SK-N-SH treated with all-trans-retinoic acid at 6 μM for 48 hours (cell line): ENCODE measurements around the gene PLPP3.

Experiments used
- ARNTL ChIP-seq: fragments of 450-650 bp; formaldehyde crosslinking; IDR thresholded peaks from 2 replicates; pipeline ENCODE4 v1.5.0; 2020; ENCODE audit warnings: low read depth, mild to moderate bottlenecking, moderate library complexity, borderline replicate concordance
- BACH2 ChIP-seq: fragments of 250-450 bp; sonication (Bioruptor Pico); IDR thresholded peaks from 2 replicates; pipeline ENCODE4 v1.9.0; 2021; ENCODE audit warnings: mild to moderate bottlenecking, borderline replicate concordance
- CSRNP3 ChIP-seq: fragments of 250-450 bp; sonication (Bioruptor Pico); IDR thresholded peaks from 2 replicates; pipeline ENCODE4 v1.5.1; 2021; ENCODE audit warnings: mild to moderate bottlenecking, moderate library complexity
- ESRRG ChIP-seq: fragments of 250-450 bp; sonication (Bioruptor Pico); IDR thresholded peaks from 2 replicates; pipeline ENCODE4 v1.6.1; 2021; ENCODE audit warnings: mild to moderate bottlenecking
- GLIS3 ChIP-seq: fragments of 250-450 bp; sonication (Bioruptor Pico); IDR thresholded peaks from 2 replicates; pipeline ENCODE4 v1.5.0; 2020; ENCODE audit warnings: mild to moderate bottlenecking, moderate library complexity
- ISL1 ChIP-seq: fragments of 250-450 bp; sonication (Bioruptor Pico); IDR thresholded peaks from 2 replicates; pipeline ENCODE4 v2.1.2; 2022; ENCODE audit warnings: mild to moderate bottlenecking, moderate library complexity
- OSR1 ChIP-seq: fragments of 250-450 bp; sonication (Bioruptor Pico); IDR thresholded peaks from 2 replicates; pipeline ENCODE4 v1.8.0; 2022; ENCODE audit warnings: moderate library complexity, mild to moderate bottlenecking, inconsistent platforms
- SNAI2 ChIP-seq: fragments of 250-450 bp; sonication (Bioruptor Pico); IDR thresholded peaks from 2 replicates; pipeline ENCODE4 v1.5.0; 2020; ENCODE audit warnings: mild to moderate bottlenecking, moderate library complexity
- TCF4 ChIP-seq: fragments of 250-450 bp; sonication (Bioruptor Pico); IDR thresholded peaks from 2 replicates; pipeline ENCODE4 v1.8.0; 2021; ENCODE audit warnings: mild to moderate bottlenecking, moderate library complexity, borderline replicate concordance
- TOX ChIP-seq: fragments of 250-450 bp; sonication (Bioruptor Pico); IDR thresholded peaks from 2 replicates; pipeline ENCODE4 v1.8.0; 2021; ENCODE audit warnings: mild to moderate bottlenecking, moderate library complexity, borderline replicate concordance
- ZFP30 ChIP-seq: fragments of 450-650 bp; formaldehyde crosslinking; IDR thresholded peaks from 2 replicates; pipeline ENCODE4 v1.5.0; 2022; ENCODE audit warnings: mild to moderate bottlenecking, moderate library complexity
- ZNF70 ChIP-seq: fragments of 450-650 bp; formaldehyde crosslinking; IDR thresholded peaks from 2 replicates; pipeline ENCODE4 v1.5.0; 2020; ENCODE audit warnings: mild to moderate bottlenecking, moderate library complexity
- ZNF8 ChIP-seq: fragments of 450-650 bp; formaldehyde crosslinking; IDR thresholded peaks from 2 replicates; pipeline ENCODE4 v1.5.0; 2020; ENCODE audit warnings: mild to moderate bottlenecking, moderate library complexity
- TF ChIP-seq, protein P1 (sequence below): fragments of 250-450 bp; sonication (Bioruptor Pico); IDR thresholded peaks from 2 replicates; pipeline ENCODE4 v1.5.1; 2020; ENCODE audit warnings: low read depth, mild to moderate bottlenecking, moderate library complexity

DNA sequence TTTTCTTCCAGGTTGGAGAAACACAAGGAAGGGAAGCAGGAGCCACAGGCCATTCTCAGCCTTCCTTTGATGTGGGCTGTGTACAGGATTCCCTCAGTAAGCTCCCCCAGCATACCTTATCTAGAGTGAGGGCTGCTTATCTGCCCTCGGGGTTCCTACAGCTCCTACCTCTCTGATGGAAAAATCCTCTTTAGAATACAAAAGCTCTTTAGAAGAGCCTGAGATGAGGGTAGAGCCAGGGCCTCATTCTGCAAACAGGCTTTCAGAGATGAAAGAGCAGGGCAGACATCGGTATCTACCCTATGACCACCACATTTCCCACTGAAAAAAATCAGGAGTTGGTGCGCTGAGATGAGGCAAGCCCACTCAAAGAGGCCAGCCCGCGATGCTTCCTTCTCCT is 85.1 kb downstream of the PLPP3 start:
- TF ChIP-seq TOX (no peak), ARNTL (CRISPR knock-in tag) (no peak), ESRRG (CRISPR knock-in tag) (no peak), TCF4 (no peak), CSRNP3 (CRISPR knock-in tag) (no peak), BACH2 (CRISPR knock-in tag) (no peak), OSR1 (CRISPR knock-in tag) (no peak), ZNF8 (CRISPR knock-in tag) (no peak), SNAI2 (CRISPR knock-in tag) (no peak), ISL1 (no peak), ZNF70 (CRISPR knock-in tag) (no peak), GLIS3 (CRISPR knock-in tag) (no peak), ZFP30 (CRISPR knock-in tag) (no peak)
- TF ChIP-seq, protein P1, sequence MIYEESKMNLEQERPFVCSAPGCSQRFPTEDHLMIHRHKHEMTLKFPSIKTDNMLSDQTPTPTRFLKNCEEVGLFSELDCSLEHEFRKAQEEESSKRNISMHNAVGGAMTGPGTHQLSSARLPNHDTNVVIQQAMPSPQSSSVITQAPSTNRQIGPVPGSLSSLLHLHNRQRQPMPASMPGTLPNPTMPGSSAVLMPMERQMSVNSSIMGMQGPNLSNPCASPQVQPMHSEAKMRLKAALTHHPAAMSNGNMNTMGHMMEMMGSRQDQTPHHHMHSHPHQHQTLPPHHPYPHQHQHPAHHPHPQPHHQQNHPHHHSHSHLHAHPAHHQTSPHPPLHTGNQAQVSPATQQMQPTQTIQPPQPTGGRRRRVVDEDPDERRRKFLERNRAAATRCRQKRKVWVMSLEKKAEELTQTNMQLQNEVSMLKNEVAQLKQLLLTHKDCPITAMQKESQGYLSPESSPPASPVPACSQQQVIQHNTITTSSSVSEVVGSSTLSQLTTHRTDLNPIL = no peak
